OCI-LY7 (cell line): Measurements from ENCODE around the gene SEZ6L2. TPM values are rescaled to one million over a fixed set of nuclear protein-coding genes. Genes with fewer than 3 reads are reported as not detected.

Experiments
- BruUV-seq: library from RNA; stranded (reverse); fragments of 400-500 nt; replicated peaks from 2 replicates; lab custom pipeline; 2021; lab: Mats Ljungman, UMichigan
- CTCF ChIA-PET: fragments of 300-600 bp; sonication (Branson Sonifier 250); formaldehyde crosslinking; loops from one replicate; lab custom pipeline; 2022; ENCODE audit warnings: antibody characterized with exemption; ENCODE audit not compliant: unreplicated experiment; lab: Charles Lee
- POLR2A ChIA-PET: fragments of 300-600 bp; sonication (Branson Sonifier 250); formaldehyde crosslinking; loops from one replicate; lab custom pipeline; 2022; ENCODE audit warnings: antibody characterized with exemption; lab: Charles Lee
- DNase-seq: peaks from one replicate; pipeline ENCODE4 v3.0.0-alpha.2; 2015; ENCODE audit warnings: low spot score
- H2AFZ ChIP-seq: fragments of 200-600 bp; sonication (generic), shearing (Covaris generic); 2 replicates; pipeline ENCODE4 v1.6.1; 2014; ENCODE audit warnings: mild to moderate bottlenecking, antibody characterized with exemption, low read length, moderate library complexity
- H3K27ac ChIP-seq: fragments of 200-600 bp; sonication (generic); 2 replicates; pipeline ENCODE4 v1.5.1; 2014; ENCODE audit warnings: mixed run types, low read depth, mild to moderate bottlenecking, moderate library complexity, low read length, inconsistent platforms; ENCODE audit not compliant: poor library complexity, severe bottlenecking
- H3K36me3 ChIP-seq: fragments of 200-600 bp; sonication (generic); 2 replicates; pipeline ENCODE4 v1.6.1; 2014; ENCODE audit warnings: mild to moderate bottlenecking, antibody characterized with exemption, low read length, moderate library complexity, mixed read lengths; ENCODE audit not compliant: insufficient read depth
- H3K4me1 ChIP-seq: fragments of 200-600 bp; sonication (generic); 2 replicates; pipeline ENCODE4 v1.5.1; 2014; ENCODE audit warnings: mild to moderate bottlenecking, low read length; ENCODE audit not compliant: insufficient read depth, poor library complexity, severe bottlenecking
- H3K4me2 ChIP-seq: fragments of 200-600 bp; sonication (generic); 2 replicates; pipeline ENCODE4 v1.6.1; 2014; ENCODE audit warnings: mild to moderate bottlenecking, low read length
- H3K4me3 ChIP-seq: fragments of 200-600 bp; sonication (generic); 2 replicates; pipeline ENCODE4 v1.5.1; 2014; ENCODE audit warnings: mild to moderate bottlenecking, low read depth, low read length; ENCODE audit not compliant: poor library complexity, severe bottlenecking
- H3K79me2 ChIP-seq: fragments of 200-600 bp; sonication (generic); 2 replicates; pipeline ENCODE4 v1.6.1; 2016; ENCODE audit warnings: low read depth, mild to moderate bottlenecking, low read length, moderate library complexity, mixed read lengths; ENCODE audit not compliant: insufficient read depth
- H3K9me2 ChIP-seq: fragments of 200-600 bp; sonication (generic); 2 replicates; pipeline ENCODE4 v1.6.1; 2016; ENCODE audit warnings: mild to moderate bottlenecking, low read length, mixed read lengths; ENCODE audit not compliant: insufficient read depth
- H3K9me3 ChIP-seq: fragments of 200-600 bp; sonication (generic); 2 replicates; pipeline ENCODE4 v1.6.1; 2014; ENCODE audit warnings: mild to moderate bottlenecking, mixed run types, low read length, mixed read lengths
- H4K20me1 ChIP-seq: fragments of 200-600 bp; sonication (generic); 2 replicates; pipeline ENCODE4 v1.6.1; 2014; ENCODE audit warnings: mild to moderate bottlenecking, antibody characterized with exemption, low read length, moderate library complexity, mixed read lengths; ENCODE audit not compliant: insufficient read depth
- CTCF ChIP-seq: fragments of 200-600 bp; sonication (generic); conservative IDR thresholded peaks from 2 replicates; pipeline ENCODE4 v1.5.1; 2014; ENCODE audit warnings: mild to moderate bottlenecking, antibody characterized with exemption, low read length, moderate library complexity, mixed read lengths
- EZH2phosphoT487 ChIP-seq: fragments of 200-600 bp; sonication (generic); IDR thresholded peaks from 2 replicates; pipeline ENCODE4 v1.6.1; 2018; ENCODE audit warnings: low read depth, borderline replicate concordance, mild to moderate bottlenecking, mixed run types, antibody characterized with exemption, low read length, moderate library complexity, mixed read lengths
- intact Hi-C: fragments of 100-400 bp; cut with micrococcal nuclease; formaldehyde crosslinking; loops from one replicate; pipeline ENCODE4 v1.10.0; 2022; ENCODE audit not compliant: unreplicated experiment
- total RNA-seq, 2 experiments: library from RNA; depleted of rRNA in 1 of 2; stranded (reverse); fragments of >200 nt in 1 of 2; shearing (Covaris generic) in 1 of 2; gene quantifications; 2 replicates each; pipeline ENCODE4 v1.2.3, GENCODE V29; 2014 to 2022

The SEZ6L2 gene
- total RNA-seq, 2 experiments from 2014 or later: 0.98 to 1.0 TPM

- intact Hi-C loops: no loop called here
- Histone ChIP-seq H3K79me2 (no peaks in the 10 kb centered on the region), H3K9me3 (no peaks in the 10 kb centered on the region), H3K4me1 (no peaks in the 10 kb centered on the region), H3K4me2 (no peak overlapping the region), H4K20me1 (no peaks in the 10 kb centered on the region), H3K9me2 (no peaks in the 10 kb centered on the region), H3K36me3 (no peaks in the 10 kb centered on the region), H3K4me3 (no peak overlapping the region), H2AFZ (no peak overlapping the region), H3K27ac (no peak overlapping the region)
- ChIA-PET POLR2A (no interaction called here), CTCF (no interaction called here)
- BruUV-seq: no TSS peak
- TF ChIP-seq EZH2phosphoT487 (no peak), CTCF (no peak)
- no peak for DNase-seq
Observed at GRCh38 chr16:29841631-29842030, 57.7 kb downstream of the SEZ6L2 start.

- Histone ChIP-seq H3K9me3 (no peaks in the 10 kb centered on the region), H3K4me1 (no peaks in the 10 kb centered on the region), H3K9me2 (no peaks in the 10 kb centered on the region), H3K36me3 (no peaks in the 10 kb centered on the region), H3K4me3 (no peak overlapping the region), H2AFZ (no peak overlapping the region), H3K79me2 (no peaks in the 10 kb centered on the region), H3K4me2 (no peak overlapping the region), H4K20me1 (no peaks in the 10 kb centered on the region), H3K27ac (no peak overlapping the region)
- BruUV-seq: no TSS peak
- POLR2A ChIA-PET: no interaction called here
- CTCF ChIA-PET: no interaction called here
- intact Hi-C loops: no loop called here
- no peak for DNase-seq
- no peak for TF ChIP-seq EZH2phosphoT487
- no peak for TF ChIP-seq CTCF
Observed at GRCh38 chr16:29840240-29840639, 59.1 kb downstream of the SEZ6L2 start.

DNA sequence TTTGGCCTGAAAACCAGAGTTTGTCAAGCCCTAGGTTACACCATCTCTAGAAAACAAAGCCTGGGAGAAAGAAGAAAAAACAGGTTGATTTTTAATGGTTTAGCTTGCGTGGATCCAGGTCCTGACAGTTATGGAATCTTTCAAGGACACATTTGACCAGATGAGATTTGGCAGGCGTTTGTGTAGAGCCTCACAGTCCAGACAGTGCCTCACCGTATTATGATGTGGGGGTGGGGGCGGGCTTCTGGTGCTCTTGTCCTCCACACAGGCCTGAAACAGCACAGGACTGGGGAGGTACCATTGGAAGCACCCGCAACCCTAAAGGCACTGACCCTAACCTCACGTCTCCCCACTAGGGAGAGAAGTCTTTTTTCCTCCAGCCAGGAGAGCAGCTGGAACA is 59.5 kb downstream of the SEZ6L2 start:
- Histone ChIP-seq H3K9me2 (no peaks in the 10 kb centered on the region), H3K4me1 (no peaks in the 10 kb centered on the region), H3K4me3 (no peak overlapping the region), H3K36me3 (no peaks in the 10 kb centered on the region), H2AFZ (no peak overlapping the region), H3K9me3 (no peaks in the 10 kb centered on the region), H3K4me2 (no peak overlapping the region), H3K79me2 (no peaks in the 10 kb centered on the region), H3K27ac (no peak overlapping the region), H4K20me1 (no peaks in the 10 kb centered on the region)
- intact Hi-C loops: no loop called here
- no peak for DNase-seq
- ChIA-PET POLR2A (no interaction called here), CTCF (no interaction called here)
- TF ChIP-seq EZH2phosphoT487: no peak
- no peak for TF ChIP-seq CTCF
- BruUV-seq: no TSS peak
